COLO829 (cell line): ENCODE results near the gene DMRTA2.
A peak's percentile ranks its signal among the peaks of the same experiment; 100 is the strongest.

Experiments
- DNase-seq: peaks from one replicate; pipeline ENCODE4 v3.0.0; 2012; ENCODE audit warnings: low spot score

Gene DMRTA2

GRCh38 chr1:50424045-50424883 is 1.0 kb upstream of the DMRTA2 start:
- DNase-seq, result peak; percentile 42

- peak; percentile 55 for DNase-seq
Measured at GRCh38 chr1:50423670-50424000, 392 bp upstream of the DMRTA2 start.

GRCh38 chr1:50422675-50422945 is 633 bp downstream of the DMRTA2 start:
- no peak for DNase-seq

DNA sequence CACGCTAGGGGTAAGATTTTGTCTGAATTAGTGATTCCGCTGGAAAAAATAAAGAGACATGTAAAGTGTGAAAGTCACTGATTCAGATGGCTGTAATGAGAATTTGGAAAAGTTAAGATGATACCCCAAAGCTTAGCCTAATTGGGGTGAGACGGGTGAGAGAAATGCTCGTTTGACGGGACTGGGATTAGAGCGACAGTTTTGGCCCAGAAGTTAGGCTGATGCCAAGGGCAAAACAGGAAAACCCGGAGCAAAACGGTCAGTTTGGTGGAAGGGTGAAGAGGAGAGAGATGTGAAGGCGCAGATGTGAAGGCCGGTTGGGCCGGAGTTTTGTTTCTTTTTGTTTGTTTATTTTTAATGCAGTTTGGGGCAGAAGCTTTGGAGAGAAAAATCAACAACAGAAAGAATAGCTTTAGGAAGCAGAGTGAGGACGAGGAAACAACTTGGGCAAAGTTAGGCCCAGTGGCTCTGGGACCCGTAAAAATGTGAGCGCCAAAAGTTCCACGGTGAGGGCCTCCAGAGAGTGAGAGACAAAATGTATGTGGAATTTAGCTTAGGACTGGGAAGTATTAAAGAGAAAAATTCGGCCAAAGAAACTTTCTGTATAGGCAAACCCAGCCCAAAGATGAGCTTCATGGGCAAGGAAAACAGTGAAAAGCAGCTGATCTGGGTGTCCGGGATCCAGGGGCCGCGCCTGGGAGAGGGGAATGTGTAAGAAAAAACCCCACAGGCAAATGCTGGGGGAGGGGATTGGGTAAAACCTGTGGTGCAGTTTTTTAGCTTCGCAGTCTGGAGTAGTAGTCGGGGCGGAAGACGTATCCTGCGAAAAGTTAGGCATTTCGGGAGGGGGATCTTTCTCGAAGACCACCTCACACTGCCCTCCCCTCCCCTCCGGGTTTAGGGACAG is 1.2 kb downstream of the DMRTA2 start:
- DNase-seq, result no peak

GRCh38 chr1:50421366-50421748 is 1.9 kb downstream of the DMRTA2 start:
- no peak for DNase-seq

GRCh38 chr1:50420689-50421365 is 2.4 kb downstream of the DMRTA2 start:
- DNase-seq, result no peak

DNA sequence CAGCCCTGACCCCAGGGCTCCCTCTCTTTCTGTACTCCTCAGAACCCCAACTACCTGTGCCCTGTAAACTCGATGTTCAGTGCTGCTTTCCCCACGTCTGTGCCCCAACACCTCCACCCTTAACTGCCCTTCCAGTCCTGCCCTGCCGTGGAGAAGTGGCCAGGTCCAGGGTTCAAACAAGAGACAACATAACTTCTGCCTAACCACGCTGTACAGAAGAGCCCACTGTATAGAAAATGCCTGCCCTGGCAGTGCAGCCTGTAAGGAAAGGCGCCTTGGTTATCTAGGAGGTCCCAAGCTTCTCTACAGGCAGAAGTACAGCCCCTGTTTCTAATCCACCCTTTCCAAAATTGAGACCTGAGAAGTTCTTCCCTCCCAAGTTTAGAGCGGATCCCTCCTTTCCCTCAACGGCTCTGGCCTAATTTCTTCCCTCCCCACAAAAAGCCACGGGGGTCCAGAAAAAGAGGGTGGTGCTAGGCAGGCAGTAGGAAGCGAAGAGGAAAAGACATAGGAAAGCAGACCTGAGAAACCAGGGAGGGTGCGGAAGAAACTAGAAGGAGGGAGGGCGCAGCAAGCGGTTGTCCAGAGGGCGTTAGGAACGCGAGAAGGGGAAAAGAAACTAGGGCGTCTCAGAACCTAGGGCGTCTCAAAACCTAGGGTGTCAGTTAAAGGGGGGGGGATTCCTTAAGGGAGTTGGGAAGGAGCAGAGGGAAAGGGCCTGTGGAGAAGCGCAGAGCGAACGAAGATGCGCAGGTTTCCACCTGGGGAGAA is 3.2 kb downstream of the DMRTA2 start:
- DNase-seq, result no peak

GRCh38 chr1:50419192-50419906 is 3.9 kb downstream of the DMRTA2 start:
- no peak for DNase-seq

GRCh38 chr1:50418600-50419109 is 4.6 kb downstream of the DMRTA2 start:
- no peak for DNase-seq

DNA sequence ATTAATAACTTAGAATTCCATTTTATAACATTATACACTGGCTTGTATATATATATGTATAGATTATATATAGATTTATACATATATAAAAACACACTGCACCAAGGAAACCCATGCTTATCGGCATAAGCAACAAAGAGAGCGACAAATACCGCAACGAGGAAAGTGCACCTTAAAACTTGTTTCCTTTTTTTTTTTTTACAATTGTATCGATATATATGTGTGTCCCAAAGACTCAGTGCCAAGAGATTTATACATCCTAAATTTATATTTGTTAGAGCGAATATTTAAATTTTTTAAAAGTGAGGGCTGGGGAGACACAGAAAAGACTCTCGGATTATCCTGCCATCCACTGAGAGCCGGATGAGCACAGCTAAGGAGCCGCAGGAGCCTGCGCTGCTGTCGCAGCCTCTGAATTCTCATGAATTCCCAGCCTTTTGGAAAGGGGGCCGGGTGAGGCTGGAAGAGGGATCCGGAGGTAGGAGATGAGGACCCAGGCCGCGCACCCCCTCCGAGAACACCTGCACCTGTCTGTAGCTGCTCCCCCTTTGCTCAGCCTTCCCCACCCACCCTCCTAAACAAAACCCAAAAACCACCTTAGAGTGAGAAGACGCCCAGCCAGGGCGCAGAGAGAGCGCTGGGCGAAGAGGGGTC is 5.2 kb downstream of the DMRTA2 start:
- DNase-seq, result no peak

DNA sequence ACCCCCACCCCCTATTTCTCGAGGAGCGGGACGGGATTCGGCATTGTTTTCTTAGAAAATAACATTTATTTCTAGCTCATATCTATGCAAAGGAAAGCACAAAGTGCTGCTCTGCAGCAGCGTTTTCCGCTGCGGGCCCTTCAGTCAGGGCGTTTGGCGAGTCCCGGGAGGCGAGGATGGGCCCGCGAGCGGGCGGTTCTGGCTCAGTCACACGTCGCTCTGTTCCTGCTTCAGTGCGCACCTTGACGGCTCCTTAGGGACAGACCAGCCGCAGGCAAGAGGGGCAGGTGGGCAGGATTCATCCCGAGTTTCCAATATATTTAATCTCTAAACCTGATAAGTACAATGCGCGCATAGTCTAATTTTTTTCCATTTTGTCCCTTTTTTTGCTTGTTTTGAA is 5.7 kb downstream of the DMRTA2 start:
- no peak for DNase-seq

GRCh38 chr1:50416553-50417453 is 6.4 kb downstream of the DMRTA2 start:
- no peak for DNase-seq

DNA sequence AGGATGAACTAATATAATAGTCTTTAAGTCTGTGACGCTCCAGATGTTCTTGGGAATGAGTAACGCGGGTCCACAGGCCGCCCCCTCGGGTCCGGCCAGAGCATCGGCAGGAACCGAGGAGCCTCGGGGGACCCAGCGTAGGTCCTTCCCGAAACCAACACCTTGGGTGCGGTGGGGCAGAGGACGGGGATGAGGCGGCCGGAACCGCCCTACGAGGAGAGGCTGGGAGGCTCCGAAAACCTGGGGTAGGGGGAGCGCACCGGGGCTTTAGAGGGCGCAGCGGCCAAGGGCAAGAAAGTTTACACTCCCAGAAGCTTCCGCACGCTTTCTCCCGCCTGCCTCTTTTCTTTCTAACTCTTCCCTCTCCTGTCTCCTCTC is 7.1 kb downstream of the DMRTA2 start:
- no peak for DNase-seq

- DNase-seq, result no peak
Measured at GRCh38 chr1:50415235-50416149, 7.8 kb downstream of the DMRTA2 start.

DNA sequence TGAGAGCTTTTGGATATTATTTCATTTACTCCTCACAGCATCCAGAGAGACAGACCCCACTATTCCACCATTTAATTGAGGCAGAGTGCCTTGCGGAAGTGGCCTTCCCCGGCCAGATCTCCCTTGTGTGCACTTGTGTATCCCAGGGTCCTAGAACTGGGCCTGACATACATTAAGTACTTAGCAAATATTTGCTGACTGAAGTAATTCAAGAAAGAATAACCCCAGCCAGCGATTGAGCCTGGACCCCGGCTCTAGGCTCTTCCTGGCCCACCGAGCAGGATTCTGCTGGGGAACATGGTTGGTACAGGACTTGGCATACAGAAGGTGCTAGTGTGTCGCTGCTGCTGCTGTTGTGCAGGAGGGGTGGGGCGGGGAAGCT is 8.4 kb downstream of the DMRTA2 start:
- no peak for DNase-seq

- no peak for DNase-seq
Measured at GRCh38 chr1:50412813-50413476, 10.3 kb downstream of the DMRTA2 start.

GRCh38 chr1:50405814-50406213 is 17.4 kb downstream of the DMRTA2 start:
- no peak for DNase-seq

DNA sequence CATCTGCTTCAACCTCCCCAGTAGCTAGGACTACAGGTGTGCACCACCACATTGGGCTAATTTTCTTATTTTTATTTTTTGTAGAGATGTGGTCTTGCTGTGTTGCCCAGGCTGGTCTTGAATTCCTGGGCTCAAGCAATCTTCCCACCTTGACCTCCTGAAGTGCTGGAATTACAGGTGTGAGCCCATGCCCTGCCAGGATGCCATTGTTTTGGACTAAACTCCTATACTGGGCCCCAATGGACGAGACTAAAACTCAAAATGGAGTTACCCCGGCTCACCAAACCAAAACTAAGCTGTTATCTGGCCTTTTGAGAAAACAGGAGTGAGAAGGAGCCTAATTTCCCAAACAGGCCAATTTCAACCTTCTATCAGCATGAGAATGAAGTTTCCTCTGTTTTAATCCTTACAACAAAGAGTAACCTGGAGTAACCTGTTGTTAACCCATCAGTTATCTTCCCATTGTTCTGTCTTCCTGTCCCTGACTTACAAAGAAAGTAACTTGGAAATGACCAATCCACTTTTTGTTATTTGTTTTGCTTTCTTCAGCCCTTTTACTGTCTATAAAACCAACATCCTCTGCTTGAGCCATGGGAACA is 29.6 kb downstream of the DMRTA2 start:
- no peak for DNase-seq
